GM23248 (cell line): ENCODE measurements around the gene ARFRP1.

Source experiments
- EZH2 ChIP-seq: fragments of 200-600 bp; sonication (generic); IDR thresholded peaks from 2 replicates; pipeline ENCODE4 v1.6.1; 2018; ENCODE audit warnings: antibody characterized with exemption, mild to moderate bottlenecking; ENCODE audit not compliant: insufficient read depth, poor library complexity, severe bottlenecking
- EZH2phosphoT487 ChIP-seq: fragments of 200-600 bp; sonication (generic); IDR thresholded peaks from 2 replicates; pipeline ENCODE4 v1.6.1; 2018; ENCODE audit warnings: antibody characterized with exemption, moderate library complexity, mild to moderate bottlenecking, low read depth; ENCODE audit not compliant: insufficient read depth

- TF ChIP-seq EZH2 (no peak), EZH2phosphoT487 (no peak)
Measured at GRCh38 chr20:63693083-63693732, 14.6 kb downstream of the ARFRP1 start.
